GM18511 (cell line): Measurements from ENCODE around the gene RNF187.

Source experiments
- ATAC-seq: cut with Tn5 transposase; IDR thresholded peaks from one replicate; pipeline ENCODE4 v1.9.1; 2021; ENCODE audit warnings: mild to moderate bottlenecking, moderate library complexity; ENCODE audit not compliant: unreplicated experiment

Gene RNF187

DNA sequence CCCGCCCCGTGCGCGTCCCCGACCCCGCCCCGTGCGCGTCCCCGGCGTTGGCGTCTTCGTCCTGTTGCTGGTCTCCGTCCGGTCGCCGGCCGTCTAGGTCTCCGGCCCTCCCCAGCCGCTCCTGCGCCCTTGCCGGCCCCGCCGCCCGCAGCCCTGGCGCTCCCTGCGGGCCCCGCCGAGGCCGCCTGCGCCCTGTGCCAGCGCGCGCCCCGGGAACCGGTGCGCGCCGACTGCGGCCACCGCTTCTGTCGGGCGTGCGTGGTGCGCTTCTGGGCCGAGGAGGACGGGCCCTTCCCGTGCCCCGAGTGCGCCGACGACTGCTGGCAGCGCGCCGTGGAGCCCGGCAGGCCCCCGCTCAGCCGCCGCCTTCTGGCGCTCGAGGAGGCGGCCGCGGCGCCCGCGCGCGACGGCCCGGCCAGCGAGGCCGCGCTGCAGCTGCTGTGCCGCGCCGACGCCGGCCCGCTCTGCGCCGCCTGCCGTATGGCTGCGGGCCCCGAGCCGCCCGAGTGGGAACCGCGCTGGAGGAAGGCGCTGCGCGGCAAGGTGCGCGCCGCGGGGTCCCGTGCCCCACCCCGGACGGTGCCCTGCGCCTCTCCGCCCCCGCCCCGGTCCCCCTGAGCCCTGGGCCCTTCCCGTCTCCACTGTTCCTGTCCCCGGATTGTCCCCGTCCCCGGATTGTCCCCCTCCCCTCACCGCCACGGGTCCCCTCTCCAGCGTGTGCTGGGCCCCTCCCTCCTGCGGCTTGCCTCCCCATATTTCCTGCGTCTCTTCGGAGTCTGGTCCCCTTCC is at the start of gene RNF187:
Gene RNF187, plus strand, starts transcription at position 47 of the 789 bp plus-strand sequence.
- ATAC-seq: peak; percentile 69

DNA sequence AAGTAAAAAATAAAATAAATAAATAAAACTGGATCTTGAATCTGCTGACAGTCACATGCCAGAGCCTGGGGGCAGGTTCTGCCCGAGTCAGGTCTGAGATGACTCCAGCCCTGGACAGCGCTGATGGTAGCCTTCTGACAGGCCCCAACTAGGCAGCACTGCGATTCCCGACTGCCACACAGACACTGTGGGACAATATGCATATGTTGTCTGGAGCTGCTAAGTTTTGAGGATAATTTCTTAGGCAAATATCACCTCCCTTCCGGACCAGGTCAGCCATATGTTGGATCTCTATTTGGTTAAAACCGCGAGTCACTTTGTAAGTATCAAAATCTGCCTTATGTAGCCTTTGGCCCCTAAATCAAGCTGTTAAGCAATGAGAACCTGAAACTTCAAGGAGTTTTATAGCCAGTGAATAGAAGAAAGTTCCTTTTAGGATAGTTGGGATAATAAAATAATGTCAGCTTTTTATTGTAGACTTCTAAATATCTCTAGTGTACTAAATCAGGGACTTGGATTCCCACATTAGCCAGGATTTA is 49.7 kb upstream of the RNF187 start:
- no peak for ATAC-seq

DNA sequence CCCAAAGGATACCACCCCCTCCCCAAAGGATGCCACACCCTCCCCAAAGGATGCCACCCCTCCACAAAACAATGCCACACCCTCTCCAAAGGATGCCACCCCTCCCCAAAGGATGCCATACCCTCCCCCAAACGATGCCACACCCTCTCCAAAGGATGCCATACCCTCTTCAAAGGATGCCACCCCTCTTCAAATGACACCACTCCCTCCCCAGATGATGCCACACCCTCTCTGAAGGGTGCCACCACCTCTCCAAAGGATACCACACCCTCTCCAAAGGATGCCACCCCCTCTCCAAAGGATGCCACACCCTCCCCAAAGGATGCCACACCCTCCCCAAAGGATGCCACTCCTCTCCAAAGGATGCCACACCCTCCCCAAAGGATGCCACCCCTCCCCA is 48.9 kb upstream of the RNF187 start:
- ATAC-seq: no peak

DNA sequence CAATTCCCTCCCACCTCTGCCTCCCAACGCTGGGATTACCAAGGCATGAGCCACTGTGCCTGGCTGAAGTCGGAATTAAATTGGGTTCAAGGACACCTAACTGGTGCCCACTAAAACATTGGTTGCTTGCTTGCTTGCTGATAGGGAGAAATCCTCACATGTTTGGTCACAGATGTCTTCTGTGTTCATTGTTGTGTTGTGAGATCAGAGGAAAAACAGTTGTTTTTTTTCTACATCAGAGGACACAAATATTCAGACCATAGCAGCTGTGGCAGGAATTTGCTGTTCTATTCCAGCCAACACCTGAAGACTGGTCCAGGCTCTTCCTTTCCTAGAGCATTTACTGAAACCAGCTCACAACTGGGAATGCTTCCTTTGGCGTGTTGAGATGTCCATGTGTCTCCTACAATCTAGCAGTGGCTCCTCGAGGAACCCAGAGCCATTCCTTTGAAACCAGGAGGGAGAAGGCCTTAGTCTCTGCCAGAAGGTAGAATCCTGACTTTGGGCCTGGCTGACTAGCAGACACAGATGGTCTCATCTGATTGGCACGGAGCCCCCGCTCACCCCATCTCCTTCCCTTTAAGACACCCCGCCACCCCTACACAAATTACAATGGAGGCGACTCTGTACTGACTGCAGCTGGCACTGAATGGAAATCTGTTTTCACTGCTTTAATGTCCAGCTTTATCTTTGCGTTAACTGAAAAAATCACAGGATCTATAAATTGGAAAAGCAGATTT is 46.3 kb upstream of the RNF187 start:
- ATAC-seq: no peak

DNA sequence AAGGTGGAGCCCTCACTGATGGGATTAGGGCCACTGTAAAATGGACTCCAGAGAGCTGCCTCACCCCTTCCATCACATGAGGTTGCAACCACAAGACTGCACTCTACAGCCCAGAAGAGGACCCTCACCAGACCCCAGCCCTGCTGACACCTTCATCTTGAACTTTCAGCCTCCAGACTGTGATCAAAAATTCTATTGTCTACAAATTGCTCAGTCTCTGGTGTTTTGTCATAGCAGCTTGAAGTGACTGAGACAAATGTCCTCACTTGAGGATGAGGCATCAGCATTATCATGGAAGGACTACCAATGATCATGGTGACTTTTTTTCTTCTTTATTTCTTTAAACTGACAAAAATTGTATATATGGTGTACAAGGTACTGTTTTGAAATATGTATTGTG is 43.8 kb upstream of the RNF187 start:
- ATAC-seq: no peak

DNA sequence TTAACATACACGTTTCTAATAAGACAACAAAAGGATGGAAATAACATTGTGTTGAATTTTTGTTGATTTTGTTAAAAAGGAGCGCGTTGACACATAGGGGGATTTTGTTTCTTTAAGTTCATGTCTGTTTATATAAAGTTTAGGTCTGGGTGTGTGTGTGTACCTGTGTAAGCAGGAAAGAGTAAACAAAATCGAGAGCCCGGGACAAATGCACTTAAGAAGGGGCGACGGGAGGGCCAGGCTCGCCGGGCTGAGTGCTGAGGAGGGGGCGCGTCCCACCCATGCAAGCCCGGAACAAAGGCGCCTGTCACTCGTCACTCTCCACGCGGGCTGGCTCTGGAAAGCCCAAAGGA is 41.7 kb upstream of the RNF187 start:
- peak; percentile 13 for ATAC-seq

DNA sequence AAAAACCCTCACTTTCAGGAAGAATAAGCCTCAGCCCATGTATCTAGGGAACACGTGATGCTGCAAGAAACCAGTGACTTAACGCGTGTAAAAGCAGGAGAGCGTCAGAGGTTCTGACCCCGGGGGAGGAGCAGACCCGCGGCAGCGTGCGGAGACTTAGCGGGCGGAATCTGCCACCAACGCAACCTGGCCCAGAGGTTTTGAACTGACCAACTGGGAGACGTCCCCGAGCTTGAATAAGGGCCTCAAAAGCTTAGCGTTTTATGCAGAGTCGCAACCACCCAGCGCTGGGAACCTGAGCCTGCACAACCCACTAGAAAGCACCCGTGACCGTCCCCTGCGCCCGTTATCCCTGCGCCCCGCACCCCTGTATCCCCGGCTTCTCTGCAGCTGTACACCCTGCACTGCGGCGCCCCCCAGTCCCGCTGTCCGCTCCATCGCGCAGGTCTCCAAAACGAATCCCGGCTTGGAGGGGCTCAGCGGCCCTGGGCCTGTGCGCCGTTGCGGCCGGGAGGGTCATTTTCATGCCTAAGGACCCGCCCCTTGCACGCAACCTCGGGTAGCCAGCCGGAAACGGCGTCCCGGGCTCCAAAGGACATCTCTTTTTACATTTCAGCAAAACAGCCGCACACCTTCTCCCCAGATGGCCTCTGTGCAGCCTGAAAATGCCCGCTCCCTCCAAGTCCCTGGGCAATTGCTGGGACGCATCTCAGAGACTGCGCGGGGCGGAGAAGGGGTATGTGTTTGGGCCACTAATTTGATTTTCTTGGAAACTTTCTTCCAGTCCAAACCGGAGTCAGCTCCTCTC is 41.1 kb upstream of the RNF187 start:
- ATAC-seq: peak; percentile 75

DNA sequence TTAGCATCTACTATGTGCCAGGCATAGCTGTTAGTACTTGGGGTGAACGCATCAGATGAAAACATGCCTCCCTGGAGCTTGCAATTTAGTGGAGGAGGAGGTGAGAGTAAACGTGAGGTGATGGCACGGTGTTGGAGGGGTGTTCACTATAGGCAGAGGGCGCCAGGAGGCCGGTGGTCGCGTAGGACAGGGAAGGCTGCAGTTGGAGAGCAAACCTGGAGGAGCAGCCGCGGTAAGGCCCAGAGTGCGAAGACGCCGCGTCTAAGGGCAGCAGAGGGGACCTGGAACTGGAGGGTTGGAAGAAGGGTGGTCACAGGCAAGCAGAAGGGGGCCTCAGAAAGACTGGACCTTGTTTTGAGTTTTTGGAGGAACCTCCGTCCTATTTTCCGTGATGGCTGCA is 40.3 kb upstream of the RNF187 start:
- no peak for ATAC-seq

DNA sequence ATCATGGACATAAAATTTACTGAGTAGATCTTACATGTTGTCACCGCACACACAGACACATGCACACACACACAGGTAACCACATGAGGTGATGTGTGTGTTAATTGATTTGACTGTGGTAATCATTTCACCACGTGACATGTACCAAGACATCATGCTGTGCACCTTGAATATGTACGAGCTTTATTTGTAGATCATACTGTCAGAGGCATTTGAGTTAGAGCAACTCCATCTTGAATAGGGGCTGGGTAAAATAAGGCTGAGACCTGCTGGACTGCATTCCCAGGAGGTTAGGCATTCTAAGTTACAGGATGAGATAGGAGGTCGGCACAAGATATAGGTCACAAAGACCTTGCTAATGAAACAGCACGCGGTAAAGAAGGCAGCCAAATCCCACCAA is 38.8 kb upstream of the RNF187 start:
- ATAC-seq: no peak

DNA sequence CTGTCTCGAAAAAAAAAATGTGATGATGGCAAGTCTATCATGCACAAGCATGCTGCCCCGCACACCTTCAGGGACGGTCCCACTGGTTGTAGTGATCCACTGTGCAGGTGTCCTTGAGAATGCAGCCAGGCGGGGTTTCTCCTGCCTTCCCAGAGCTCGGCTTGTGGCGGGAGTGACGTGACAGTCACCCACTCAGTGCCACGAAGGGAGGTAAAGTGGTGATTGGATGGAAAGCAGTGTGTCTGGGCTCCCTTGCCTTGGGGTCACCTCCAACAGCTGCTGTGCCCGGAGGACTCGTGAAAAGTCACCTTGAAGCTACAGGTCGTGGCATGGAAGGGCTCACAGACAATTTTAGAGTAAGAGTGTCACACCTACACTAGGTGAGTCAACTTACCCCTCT is 37.0 kb upstream of the RNF187 start:
- ATAC-seq: no peak

DNA sequence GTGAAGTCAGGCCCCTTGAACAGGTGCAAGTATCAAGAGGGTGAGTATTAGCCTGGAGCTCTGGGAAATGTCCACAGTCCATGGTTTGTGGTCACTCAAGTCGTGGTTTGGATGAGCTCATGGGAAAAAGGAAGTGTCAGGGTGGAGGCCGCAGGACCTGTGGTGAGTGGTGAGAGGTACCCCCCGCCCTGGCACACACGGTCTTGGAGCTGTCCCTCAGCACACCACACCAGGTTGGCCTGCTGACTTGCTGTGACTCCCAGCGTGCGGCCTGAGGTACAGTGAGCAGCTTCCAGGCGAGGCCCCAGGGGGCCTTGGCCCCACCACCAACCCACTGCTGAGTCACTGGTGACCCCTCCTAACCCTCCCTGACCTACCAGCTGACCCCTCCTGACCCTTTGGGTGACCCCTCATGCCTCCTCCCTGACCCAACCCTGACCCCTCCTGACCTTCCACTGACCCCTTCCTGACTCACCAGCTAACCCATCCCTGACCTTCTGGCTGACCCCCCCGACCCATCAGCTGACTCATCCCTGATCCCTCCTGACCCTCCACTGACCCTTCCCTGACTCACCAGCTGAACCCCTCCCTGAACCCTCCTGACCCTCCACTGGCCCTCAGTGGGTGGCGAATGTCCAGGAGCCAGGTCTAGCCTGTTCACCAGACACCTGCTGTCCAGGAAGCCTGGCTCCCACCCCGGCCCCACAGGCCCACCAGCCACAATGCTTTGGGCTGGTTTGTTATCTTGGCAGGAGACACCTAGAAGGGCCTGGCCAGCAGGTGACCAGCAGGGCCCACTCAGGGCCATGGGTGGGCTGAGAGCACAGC is 34.8 kb upstream of the RNF187 start:
- no peak for ATAC-seq

DNA sequence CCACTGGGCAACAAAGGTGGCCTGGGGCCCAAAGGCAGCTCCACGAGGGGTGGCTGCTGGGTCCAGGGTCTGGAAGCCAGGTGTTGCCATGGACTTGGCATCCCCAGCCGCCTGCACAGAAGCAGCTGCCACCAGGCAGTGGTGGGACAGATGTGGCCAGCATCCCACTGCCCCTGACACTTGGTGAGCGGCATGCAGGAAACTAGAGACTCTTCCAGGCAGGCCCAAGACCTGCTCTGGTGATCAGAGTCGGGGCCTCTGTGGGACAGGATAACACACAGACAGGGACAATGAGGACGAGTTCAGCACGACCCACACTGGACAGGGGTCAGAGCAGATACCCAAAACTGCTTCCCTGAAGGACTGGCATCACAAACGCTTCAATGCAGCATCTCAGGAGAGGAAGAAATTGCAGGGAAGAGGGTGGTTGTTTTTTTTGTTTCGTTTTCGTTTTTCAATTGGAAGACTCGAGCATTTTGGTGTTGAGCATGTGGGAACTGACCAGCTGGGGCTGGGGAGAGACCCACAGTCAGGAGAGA is 34.1 kb upstream of the RNF187 start:
- ATAC-seq: no peak

DNA sequence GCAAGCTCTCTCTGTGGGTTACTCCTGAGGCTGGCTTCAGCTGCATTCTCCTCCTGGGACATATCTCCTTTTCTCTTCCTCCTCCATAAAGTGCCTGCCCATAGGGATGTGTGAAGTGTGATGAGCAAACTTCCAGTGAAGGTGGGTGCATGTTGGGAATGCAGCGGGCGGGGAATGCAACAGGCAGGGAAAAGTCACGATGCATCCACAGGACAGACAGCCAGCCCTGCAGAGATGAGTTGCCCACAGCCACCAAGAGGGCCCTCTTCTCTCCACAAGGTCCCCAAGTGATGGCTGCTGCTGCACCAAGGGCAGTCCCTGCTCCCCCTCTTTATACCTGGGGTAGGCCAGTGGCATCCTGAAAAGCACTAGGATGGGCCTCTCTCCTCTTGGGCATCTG is 33.6 kb upstream of the RNF187 start:
- no peak for ATAC-seq

DNA sequence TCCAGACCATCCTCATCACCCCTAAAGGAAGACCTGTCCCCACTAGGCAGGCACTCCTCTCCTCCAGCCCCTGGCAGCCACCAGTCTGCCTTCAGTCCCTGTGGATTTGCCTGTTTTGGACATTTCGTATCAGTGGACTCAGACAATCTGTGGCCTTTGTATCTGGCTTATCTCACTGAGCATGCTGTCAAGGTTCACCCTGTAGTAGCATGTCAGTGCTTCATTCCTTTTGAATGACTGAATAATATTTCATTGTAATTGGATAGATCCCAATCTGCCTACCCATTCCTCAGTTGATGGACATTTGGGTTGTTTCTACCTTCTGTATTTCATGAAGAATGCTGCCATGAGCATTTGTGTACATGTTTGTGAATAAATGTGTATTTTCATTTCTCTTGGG is 32.9 kb upstream of the RNF187 start:
- ATAC-seq: no peak

DNA sequence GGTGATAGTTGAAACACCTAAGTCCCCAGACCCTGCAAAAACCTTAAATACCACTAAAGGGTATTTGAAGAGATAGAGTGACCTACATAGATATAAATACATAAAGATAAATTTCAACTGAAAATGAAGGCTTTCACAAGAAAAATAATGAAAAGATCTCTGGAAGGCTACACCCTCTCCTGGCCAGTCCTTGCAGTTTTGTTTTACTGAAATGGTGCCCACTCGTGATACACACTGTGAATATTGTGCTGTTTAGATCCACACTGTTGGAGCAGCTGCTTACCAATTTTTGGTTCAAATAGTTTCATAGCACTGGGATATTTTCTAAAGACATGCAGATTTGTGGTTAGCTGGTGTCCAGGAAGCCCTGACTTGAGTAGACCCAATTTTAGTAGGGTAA is 31.5 kb upstream of the RNF187 start:
- ATAC-seq: no peak

DNA sequence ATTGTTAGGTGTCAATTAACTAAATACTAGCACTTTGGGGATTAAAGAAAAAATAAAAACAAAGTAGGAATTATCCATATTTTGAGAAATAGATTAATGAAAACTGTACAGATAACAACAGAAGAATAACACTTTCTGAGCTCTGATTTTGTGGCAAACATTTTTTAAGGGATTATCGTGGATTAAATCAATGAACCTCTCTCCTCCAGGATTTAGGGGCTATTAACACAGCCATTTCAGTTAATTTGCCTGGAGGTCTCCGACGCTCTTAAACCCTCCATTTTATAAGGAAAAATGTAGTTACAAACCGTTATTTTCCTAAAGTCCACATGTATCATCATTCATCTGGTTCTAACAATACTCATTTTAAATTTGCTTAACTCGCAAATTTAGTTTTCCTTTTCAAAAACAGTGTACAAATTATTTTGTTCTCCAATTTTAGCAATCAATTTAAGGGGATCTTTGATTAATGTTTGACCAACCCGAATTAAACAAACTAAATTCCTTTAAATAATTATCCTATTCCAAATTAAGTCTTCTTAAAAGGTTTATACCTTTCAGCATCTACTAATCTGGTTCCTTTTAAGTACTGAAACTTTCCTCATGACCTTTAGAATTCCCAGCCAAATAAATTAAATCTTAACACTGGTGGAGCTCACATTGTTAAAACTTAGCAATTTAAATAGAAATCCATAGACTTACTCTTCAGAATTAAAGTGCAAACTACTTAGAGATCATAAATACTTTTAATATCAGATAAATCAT is 30.7 kb upstream of the RNF187 start:
- ATAC-seq: no peak

DNA sequence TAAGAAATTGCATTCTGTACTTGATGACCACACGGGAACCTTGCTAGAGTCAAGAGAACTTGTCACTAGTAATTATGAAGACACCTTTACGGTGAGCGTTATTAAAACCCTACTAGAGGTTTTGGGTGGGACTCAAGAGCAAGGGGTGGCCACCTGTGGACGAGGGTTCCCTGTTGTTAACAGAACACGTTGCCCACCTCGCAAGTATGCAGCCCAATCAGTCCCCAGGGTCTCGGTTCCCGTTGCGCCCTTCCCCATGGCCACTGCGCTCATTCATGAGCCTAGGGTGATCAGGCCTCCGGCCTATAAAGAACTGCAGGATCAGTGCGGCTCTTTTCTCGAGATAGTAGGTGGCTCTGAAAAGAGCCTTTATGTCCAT is 30.2 kb upstream of the RNF187 start:
- peak; percentile 7 for ATAC-seq

DNA sequence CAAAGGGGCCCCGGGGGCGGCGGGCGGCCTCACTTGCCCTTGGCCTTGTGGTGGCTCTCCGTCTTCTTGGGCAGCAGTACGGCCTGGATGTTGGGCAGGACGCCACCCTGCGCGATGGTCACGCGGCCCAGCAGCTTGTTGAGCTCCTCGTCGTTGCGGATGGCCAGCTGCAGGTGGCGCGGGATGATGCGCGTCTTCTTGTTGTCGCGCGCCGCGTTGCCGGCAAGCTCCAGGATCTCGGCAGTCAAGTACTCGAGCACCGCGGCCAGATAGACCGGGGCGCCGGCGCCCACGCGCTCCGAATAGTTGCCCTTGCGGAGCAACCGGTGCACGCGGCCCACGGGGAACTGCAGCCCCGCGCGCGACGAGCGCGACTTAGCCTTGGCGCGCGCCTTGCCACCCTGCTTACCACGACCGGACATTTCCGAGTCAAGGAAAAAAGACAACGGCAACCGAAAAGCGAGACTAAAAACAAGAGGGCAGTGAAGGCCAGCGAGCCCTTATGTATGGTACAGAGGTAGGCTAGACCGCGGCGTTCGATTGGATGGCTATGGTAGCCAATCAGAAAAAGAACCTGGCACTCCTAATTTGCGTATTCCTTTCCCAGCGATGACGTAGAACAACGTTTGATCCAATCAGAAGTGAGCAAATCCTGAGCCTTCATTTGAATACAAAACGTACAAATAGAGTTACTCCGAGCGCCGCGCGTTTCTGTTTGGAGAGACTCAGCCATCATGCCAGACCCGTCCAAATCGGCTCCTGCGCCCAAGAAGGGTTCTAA is 29.6 kb upstream of the RNF187 start:
- ATAC-seq: peak; percentile 87
